Pancreas (tissue), 10 donors: Measurements from ENCODE around the gene PAQR5. TPM values are rescaled to one million over a fixed set of nuclear protein-coding genes. Genes with fewer than 3 reads are reported as not detected.
"Not testable (repeated sequence)": the region's sequence is repeated elsewhere in the genome, so short reads cannot be mapped to it uniquely, and the experiment has no call there.

Experiments used
- ATAC-seq, 4 donors: fragments of 200-7000 bp; cut with Tn5 transposase; one replicate each; pipeline versions ENCODE4 v1.8.0 to v1.9.1; 2020; ENCODE audit warnings: mild to moderate bottlenecking in 4 of 4, moderate library complexity in 4 of 4
- DNase-seq, 6 donors: peaks; one replicate each; pipeline ENCODE4 v3.0.0-alpha.2; 2020
- FAIRE-seq: peaks from 2 replicates; lab custom pipeline; 2012; peaks lifted over from hg19 to GRCh38; lab: Jason Lieb, UNC
- H3K27ac ChIP-seq, 4 donors: fragments of 200-600 bp; sonication (generic); 1 replicate in 3 of 4; 2 replicates in 1 of 4; pipeline versions ENCODE4 v1.5.0 to v1.8.0; 2020
- H3K27me3 ChIP-seq, 4 donors: fragments of 200-600 bp; one replicate each; pipeline ENCODE4 v1.8.0; 2021
- H3K36me3 ChIP-seq, 3 donors: fragments of 200-600 bp; sonication (generic) in 1 of 3; one replicate each; pipeline versions ENCODE4 v1.5.0 to v1.8.0; 2020 to 2021
- H3K4me1 ChIP-seq, 3 donors: fragments of 200-600 bp; one replicate each; pipeline ENCODE4 v1.8.0; 2021
- H3K4me3 ChIP-seq, 4 donors: fragments of 200-600 bp; sonication (generic) in 2 of 4; one replicate each; pipeline versions ENCODE4 v1.5.0 to v1.8.0; 2020 to 2021
- H3K9me3 ChIP-seq, 4 donors: fragments of 200-600 bp; one replicate each; pipeline ENCODE4 v1.8.0; 2021
- CTCF ChIP-seq, 4 donors: fragments of 200-600 bp; sonication (generic) in 3 of 4; IDR thresholded peaks; one replicate each; pipeline versions ENCODE4 v1.5.0 to v1.8.0; 2021; ENCODE audit warnings: antibody characterized with exemption in 4 of 4
- WGBS, 2 donors: extraction: QIAGEN DNeasy Blood & Tissue Kit; methylation state at CpG; one replicate each; pipeline ENCODE4 v1.1.7; 2013; 5-methylcytosine and 5-hydroxymethylcytosine counted together
- intact Hi-C, 3 donors: fragments of 100-400 bp; cut with DNase I; formaldehyde crosslinking; loops; one replicate each; pipeline versions ENCODE4 v1.11.1 to v1.14.2; 2022
- polyA plus RNA-seq, 2 donors: library from polyadenylated mRNA; stranded (reverse); fragments of 200-250 nt; gene quantifications; one replicate each; pipeline ENCODE4 v1.2.3, GENCODE V29; 2013
- total RNA-seq, 6 donors: library from RNA; stranded (reverse); fragmentation: NEBNext Ultra II Directional in 4 of 6; extraction: Animal tissue kit (Norgen Biotek cat#: 25700) in 4 of 6; gene quantifications; one replicate each; pipeline versions ENCODE4 v1.2.1 to v1.2.4, GENCODE V29; 2021 to 2023
- donor health status: healthy with polysubstance abuse.
- donor health status: DM: no; HTN: no; CAD: no; lungs with moderate emphysema.
- donor health status: DM: no; HTN: no; CAD: no.
- donor health status: control.
- donor health status: control.
- donor health status: Bipolar disorder and iron deficiency.
- donor health status: DM: yes; HTN: yes; CAD: no.
- donor health status: DM: no; HTN: no; CAD: no.
- donor health status: DM: no; HTN: no; CAD: no.
- donor health status: DM: yes; HTN: yes; CAD: no.

Gene PAQR5
- total and polyA plus RNA-seq, 8 donors = 5.2 to 9.4 (median 6.2) TPM

GRCh38 chr15:69443032-69443611 is 144.4 kb downstream of the PAQR5 start:
- intact Hi-C loops = no loop called here
- Histone ChIP-seq H3K9me3 (no peaks in the 10 kb centered on the region), H3K27ac (no peak overlapping the region), H3K36me3 (no peaks in the 10 kb centered on the region), H3K4me1 (no peaks in the 10 kb centered on the region), H3K4me3 (no peak overlapping the region), H3K27me3 (peaks cover 0 to 5% (median 0%) of the 10 kb centered on the region in 4 donors)
- DNase-seq (no peak), FAIRE-seq (no peak), ATAC-seq (no peak)
- WGBS, 2 donors = 94% methylated on average over 5 of the region's 5 CpGs
- TF ChIP-seq CTCF (IDR thresholded peaks at IDR 0.05) = no peak

DNA sequence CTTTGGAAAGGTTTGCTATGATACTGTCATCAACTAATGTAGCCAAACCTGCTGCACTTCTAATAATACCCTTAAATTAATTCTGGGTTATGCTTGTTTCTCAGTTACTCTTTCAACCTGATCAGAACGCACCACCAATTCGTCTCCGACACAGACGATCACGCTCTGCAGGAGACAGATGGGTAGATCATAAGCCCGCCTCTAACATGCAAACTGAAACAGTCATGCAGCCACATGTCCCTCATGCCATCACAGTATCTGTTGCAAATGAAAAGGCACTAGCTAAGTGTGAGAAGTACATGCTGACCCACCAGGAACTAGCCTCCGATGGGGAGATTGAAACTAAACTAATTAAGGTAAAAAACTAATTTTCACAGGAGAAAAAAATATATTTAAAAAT is 146.0 kb downstream of the PAQR5 start:
- Histone ChIP-seq H3K27me3 (no peaks in the 10 kb centered on the region), H3K4me3 (no peak overlapping the region), H3K9me3 (no peaks in the 10 kb centered on the region), H3K27ac (no peak overlapping the region), H3K36me3 (no peaks in the 10 kb centered on the region), H3K4me1 (no peaks in the 10 kb centered on the region)
- ATAC-seq (no peak), FAIRE-seq (no peak), DNase-seq (no peak)
- intact Hi-C loops = no loop called here
- TF ChIP-seq CTCF (IDR thresholded peaks at IDR 0.05) = no peak
- WGBS, 2 donors = 96 to 97% methylated on average over 7 of the region's 7 CpGs

- H3K4me1 ChIP-seq = peaks cover 0 to 2% (median 0%) of the 10 kb centered on the region in 3 donors
- ATAC-seq (no peak), FAIRE-seq (no peak), DNase-seq (no peak)
- no peak overlapping the region for H3K4me3 ChIP-seq
- no peaks in the 10 kb centered on the region for H3K27me3 ChIP-seq
- intact Hi-C loops = no loop called here
- no peaks in the 10 kb centered on the region for H3K36me3 ChIP-seq
- WGBS, 2 donors = 92 to 100% methylated on average over 2 of the region's 2 CpGs
- no peak for TF ChIP-seq CTCF (IDR thresholded peaks at IDR 0.05)
- no peaks in the 10 kb centered on the region for H3K9me3 ChIP-seq
- H3K27ac ChIP-seq = no peak overlapping the region
Observed at GRCh38 chr15:69446953-69447352, 148.2 kb downstream of the PAQR5 start.

DNA sequence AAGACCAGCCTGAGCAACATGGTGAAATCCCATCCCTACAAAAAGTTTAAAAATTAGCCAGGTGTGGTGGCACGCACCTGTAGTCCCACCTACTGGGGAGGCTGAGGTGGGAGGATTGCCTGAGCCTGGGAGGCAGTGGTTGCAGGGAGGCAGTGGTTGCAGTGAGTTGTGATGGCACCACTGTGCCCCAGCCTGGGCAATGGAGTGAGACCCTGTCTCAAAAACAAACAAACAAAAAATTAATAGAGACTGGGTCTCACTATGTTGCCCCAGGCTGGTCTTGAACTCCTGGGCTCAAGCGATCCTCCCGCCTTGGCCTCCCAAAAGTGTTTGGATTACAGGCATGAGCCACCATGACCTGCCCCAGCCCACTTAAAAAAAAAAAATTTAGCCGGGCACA is 151.5 kb downstream of the PAQR5 start:
- DNase-seq, FAIRE-seq, H3K27me3 ChIP-seq, ATAC-seq, intact Hi-C loops, H3K27ac ChIP-seq, H3K36me3 ChIP-seq, H3K9me3 ChIP-seq, H3K4me3 ChIP-seq: not testable (repeated sequence)
- 99 to 100% methylated on average over 4 of the region's 4 CpGs for WGBS, 2 donors
- peaks cover 8 to 18% (median 11%) of the 10 kb centered on the region in 3 donors for H3K4me1 ChIP-seq

DNA sequence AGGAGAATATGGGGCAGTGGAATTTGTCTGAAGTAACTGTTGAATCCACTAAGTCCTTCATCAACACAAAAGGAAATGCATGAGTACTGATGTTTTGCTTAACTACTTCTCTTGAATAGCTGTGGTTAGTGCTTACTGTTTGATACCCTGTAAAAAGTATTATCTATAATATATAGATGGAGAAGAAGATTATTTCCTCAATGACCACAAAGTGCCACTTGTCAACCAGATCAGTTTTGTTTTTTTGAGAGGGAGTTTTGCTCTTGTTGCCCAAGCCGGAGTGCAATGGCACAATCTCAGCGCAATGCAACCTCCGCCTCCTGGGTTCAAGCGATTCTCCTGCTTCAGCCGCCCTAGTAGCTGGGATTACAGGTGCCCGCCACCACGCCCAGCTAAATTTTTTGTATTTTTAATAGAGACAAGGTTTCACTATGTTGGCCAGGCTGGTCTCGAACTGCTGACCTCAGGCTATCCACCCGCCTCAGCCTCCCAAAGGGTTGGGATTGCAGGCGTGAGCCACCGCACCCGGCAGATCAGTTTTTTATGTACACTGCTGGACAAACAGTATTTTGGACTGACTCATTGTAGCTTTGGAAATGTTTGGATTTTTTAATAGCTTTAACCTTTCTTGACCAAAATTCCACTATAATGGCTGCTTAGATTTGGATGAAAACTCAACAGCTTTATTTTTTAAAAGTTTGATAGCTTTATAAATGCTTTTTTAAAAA is 152.4 kb downstream of the PAQR5 start:
- no peak for ATAC-seq

More for the DNA sequence above, 152.4 kb downstream of the PAQR5 start:
- Histone ChIP-seq H3K36me3 (peaks cover 0 to 13% (median 5%) of the 10 kb centered on the region in 3 donors), H3K27ac (no peak overlapping the region), H3K4me1 (peaks cover 8 to 21% (median 11%) of the 10 kb centered on the region in 3 donors), H3K9me3 (no peaks in the 10 kb centered on the region), H3K27me3 (no peaks in the 10 kb centered on the region), H3K4me3 (no peak overlapping the region)
- FAIRE-seq = no peak
- 95% methylated on average over 12 of the region's 12 CpGs for WGBS, 2 donors
- no peak for TF ChIP-seq CTCF (IDR thresholded peaks at IDR 0.05)
- intact Hi-C loops = no loop called here
- DNase-seq = no peak
